HEK293 (cell line): ENCODE measurements around the gene PRKCE.

ENCODE experiments used
- CTCF ChIA-PET: fragments of 350-600 bp; formaldehyde crosslinking; extraction: SDS; loops from one replicate; lab custom pipeline; 2021; ENCODE audit warnings: antibody characterized with exemption; lab: Yijun Ruan, JAX
- POLR2A ChIA-PET: fragments of 300-600 bp; formaldehyde crosslinking; extraction: SDS; loops from one replicate; lab custom pipeline; 2020; ENCODE audit warnings: antibody characterized with exemption, inconsistent platforms; lab: Yijun Ruan, JAX
- H3K27ac ChIP-seq: fragments of 200-500 bp; sonication (Bioruptor generic); 2 replicates; pipeline ENCODE4 v1.5.1; 2014; ENCODE audit warnings: low read depth, low read length, control low read depth, inconsistent platforms; ENCODE audit errors: extremely low read depth
- H3K36me3 ChIP-seq, 2 experiments: fragments of 200-500 bp in 1 of 2; sonication (Bioruptor generic) in 1 of 2; 1 replicate in 1 of 2; 2 replicates in 1 of 2; pipeline ENCODE4 v1.5.1; 2014 to 2017; ENCODE audit warnings: inconsistent platforms in 2 of 2, low read length in 2 of 2; ENCODE audit not compliant: control insufficient read depth in 2 of 2, insufficient read depth in 1 of 2
- H3K4me1 ChIP-seq: fragments of 200-500 bp; sonication (Bioruptor generic); 2 replicates; pipeline ENCODE4 v1.5.1; 2014; ENCODE audit warnings: mild to moderate bottlenecking, low read length, inconsistent platforms; ENCODE audit not compliant: control insufficient read depth, insufficient read depth
- H3K4me3 ChIP-seq: 2 replicates; pipeline ENCODE4 v1.5.1; 2011; ENCODE audit warnings: low read depth, mild to moderate bottlenecking, control low read depth, low read length, moderate library complexity
- H3K9me3 ChIP-seq: fragments of 200-500 bp; sonication (Bioruptor generic); 2 replicates; pipeline ENCODE4 v1.5.1; 2014; ENCODE audit warnings: low read depth, low read length, inconsistent platforms; ENCODE audit not compliant: control insufficient read depth, insufficient read depth
- GLI4 ChIP-seq: fragments of 450-650 bp; formaldehyde crosslinking; IDR thresholded peaks from 2 replicates; pipeline ENCODE4 v1.5.1; 2016; ENCODE audit warnings: missing biosample characterization, missing genetic modification characterization
- KLF16 ChIP-seq: fragments of 450-650 bp; formaldehyde crosslinking; IDR thresholded peaks from 2 replicates; pipeline ENCODE4 v1.5.1; 2017; ENCODE audit warnings: missing biosample characterization, missing genetic modification characterization
- MYNN ChIP-seq: fragments of 450-650 bp; formaldehyde crosslinking; IDR thresholded peaks from 2 replicates; pipeline ENCODE4 v1.5.1; 2016; ENCODE audit warnings: missing biosample characterization, missing genetic modification characterization, borderline replicate concordance
- SP3 ChIP-seq: fragments of 450-650 bp; formaldehyde crosslinking; IDR thresholded peaks from 2 replicates; pipeline ENCODE4 v1.5.1; 2016; ENCODE audit warnings: missing biosample characterization, missing genetic modification characterization
- TCF7L2 ChIP-seq: IDR thresholded peaks from 2 replicates; pipeline ENCODE4 v1.6.1; 2011; ENCODE audit warnings: low read depth, mild to moderate bottlenecking, inconsistent platforms, low read length, moderate library complexity, borderline replicate concordance
- TRIM28 ChIP-seq: IDR thresholded peaks from 2 replicates; pipeline ENCODE4 v1.6.1; 2011; ENCODE audit warnings: low read length, control low read depth, borderline replicate concordance
- ZFP3 ChIP-seq: fragments of 450-650 bp; formaldehyde crosslinking; IDR thresholded peaks from 2 replicates; pipeline ENCODE4 v1.5.1; 2016; ENCODE audit warnings: low read depth, missing biosample characterization, missing genetic modification characterization
- ZNF169 ChIP-seq: fragments of 450-650 bp; formaldehyde crosslinking; IDR thresholded peaks from 2 replicates; pipeline ENCODE4 v1.5.1; 2016; ENCODE audit warnings: missing biosample characterization, missing genetic modification characterization
- ZNF175 ChIP-seq: fragments of 450-650 bp; formaldehyde crosslinking; IDR thresholded peaks from 2 replicates; pipeline ENCODE4 v1.5.1; 2016; ENCODE audit warnings: missing biosample characterization, missing genetic modification characterization
- ZNF274 ChIP-seq, 2 experiments: fragments of 200-500 bp in 1 of 2; fragments of 450-650 bp in 1 of 2; sonication (Bioruptor generic) in 1 of 2; formaldehyde crosslinking in 1 of 2; IDR thresholded peaks; 2 replicates each; pipeline versions ENCODE4 v1.5.1 to v1.6.1; 2014 to 2016; ENCODE audit warnings: borderline replicate concordance in 1 of 2, inconsistent platforms in 1 of 2, low read length in 1 of 2, missing biosample characterization in 1 of 2, missing genetic modification characterization in 1 of 2
- ZNF335 ChIP-seq: fragments of 450-650 bp; formaldehyde crosslinking; conservative IDR thresholded peaks from 2 replicates; pipeline ENCODE4 v1.5.1; 2016; ENCODE audit warnings: missing biosample characterization, missing genetic modification characterization
- ZNF404 ChIP-seq: fragments of 450-650 bp; formaldehyde crosslinking; IDR thresholded peaks from 2 replicates; pipeline ENCODE4 v1.5.1; 2017; ENCODE audit warnings: missing biosample characterization, missing genetic modification characterization
- ZNF423 ChIP-seq: fragments of 450-650 bp; formaldehyde crosslinking; IDR thresholded peaks from 2 replicates; pipeline ENCODE4 v1.5.1; 2016; ENCODE audit warnings: missing biosample characterization, missing genetic modification characterization
- ZNF518A ChIP-seq: fragments of 450-650 bp; formaldehyde crosslinking; conservative IDR thresholded peaks from 2 replicates; pipeline ENCODE4 v1.5.1; 2016; ENCODE audit warnings: low read depth, missing biosample characterization, missing genetic modification characterization
- ZNF530 ChIP-seq: fragments of 450-650 bp; formaldehyde crosslinking; IDR thresholded peaks from 2 replicates; pipeline ENCODE4 v1.5.1; 2016; ENCODE audit warnings: low read depth, missing biosample characterization, missing genetic modification characterization
- ZNF549 ChIP-seq: fragments of 450-650 bp; IDR thresholded peaks from 2 replicates; pipeline ENCODE4 v1.5.1; 2018; ENCODE audit warnings: missing biosample characterization, missing genetic modification characterization, mild to moderate bottlenecking, inconsistent platforms, moderate library complexity
- ZNF596 ChIP-seq: fragments of 450-650 bp; IDR thresholded peaks from 2 replicates; pipeline ENCODE4 v1.5.0; 2018; ENCODE audit warnings: missing biosample characterization, mild to moderate bottlenecking, missing genetic modification characterization, moderate library complexity
- ZNF664 ChIP-seq: fragments of 450-650 bp; formaldehyde crosslinking; IDR thresholded peaks from 2 replicates; pipeline ENCODE4 v1.5.1; 2016; ENCODE audit warnings: missing biosample characterization, missing genetic modification characterization
- ZSCAN23 ChIP-seq: fragments of 450-650 bp; formaldehyde crosslinking; IDR thresholded peaks from 2 replicates; pipeline ENCODE4 v1.5.1; 2016; ENCODE audit warnings: missing biosample characterization, missing genetic modification characterization
- ZXDB ChIP-seq: fragments of 450-650 bp; formaldehyde crosslinking; IDR thresholded peaks from 2 replicates; pipeline ENCODE4 v1.5.1; 2016; ENCODE audit warnings: missing biosample characterization, missing genetic modification characterization
- TF ChIP-seq, protein P1 (sequence below): fragments of 450-650 bp; formaldehyde crosslinking; IDR thresholded peaks from 2 replicates; pipeline ENCODE4 v1.5.1; 2016; ENCODE audit warnings: missing biosample characterization, missing genetic modification characterization
- TF ChIP-seq, protein P2 (sequence below): fragments of 450-650 bp; formaldehyde crosslinking; IDR thresholded peaks from 2 replicates; pipeline ENCODE4 v1.5.1; 2016; ENCODE audit warnings: missing biosample characterization, missing genetic modification characterization
- TF ChIP-seq, protein P3 (sequence below): fragments of 450-650 bp; formaldehyde crosslinking; IDR thresholded peaks from 2 replicates; pipeline ENCODE4 v1.5.1; 2017; ENCODE audit warnings: missing biosample characterization, missing genetic modification characterization

Gene PRKCE

GRCh38 chr2:46157966-46158310 is 506.5 kb downstream of the PRKCE start (continued):
- TF ChIP-seq, protein P1, sequence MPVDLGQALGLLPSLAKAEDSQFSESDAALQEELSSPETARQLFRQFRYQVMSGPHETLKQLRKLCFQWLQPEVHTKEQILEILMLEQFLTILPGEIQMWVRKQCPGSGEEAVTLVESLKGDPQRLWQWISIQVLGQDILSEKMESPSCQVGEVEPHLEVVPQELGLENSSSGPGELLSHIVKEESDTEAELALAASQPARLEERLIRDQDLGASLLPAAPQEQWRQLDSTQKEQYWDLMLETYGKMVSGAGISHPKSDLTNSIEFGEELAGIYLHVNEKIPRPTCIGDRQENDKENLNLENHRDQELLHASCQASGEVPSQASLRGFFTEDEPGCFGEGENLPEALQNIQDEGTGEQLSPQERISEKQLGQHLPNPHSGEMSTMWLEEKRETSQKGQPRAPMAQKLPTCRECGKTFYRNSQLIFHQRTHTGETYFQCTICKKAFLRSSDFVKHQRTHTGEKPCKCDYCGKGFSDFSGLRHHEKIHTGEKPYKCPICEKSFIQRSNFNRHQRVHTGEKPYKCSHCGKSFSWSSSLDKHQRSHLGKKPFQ, result no peak

- ChIA-PET CTCF (interaction anchor here (0.7 kb wide), 1 partner anchor 265 kb away, joined by 3 read pairs; no protein-coding TSS in a partner anchor), POLR2A (no interaction called here)
- no peaks in the 10 kb centered on the region for H3K4me1 ChIP-seq
- no peak overlapping the region for H3K4me3 ChIP-seq
- H3K36me3 ChIP-seq, result no peaks in the 10 kb centered on the region
- no peak overlapping the region for H3K27ac ChIP-seq
- H3K9me3 ChIP-seq, result no peaks in the 10 kb centered on the region
- TF ChIP-seq ZXDB (tag by site-specific recombination) (no peak), TCF7L2 (no peak)
- TF ChIP-seq, protein P2, sequence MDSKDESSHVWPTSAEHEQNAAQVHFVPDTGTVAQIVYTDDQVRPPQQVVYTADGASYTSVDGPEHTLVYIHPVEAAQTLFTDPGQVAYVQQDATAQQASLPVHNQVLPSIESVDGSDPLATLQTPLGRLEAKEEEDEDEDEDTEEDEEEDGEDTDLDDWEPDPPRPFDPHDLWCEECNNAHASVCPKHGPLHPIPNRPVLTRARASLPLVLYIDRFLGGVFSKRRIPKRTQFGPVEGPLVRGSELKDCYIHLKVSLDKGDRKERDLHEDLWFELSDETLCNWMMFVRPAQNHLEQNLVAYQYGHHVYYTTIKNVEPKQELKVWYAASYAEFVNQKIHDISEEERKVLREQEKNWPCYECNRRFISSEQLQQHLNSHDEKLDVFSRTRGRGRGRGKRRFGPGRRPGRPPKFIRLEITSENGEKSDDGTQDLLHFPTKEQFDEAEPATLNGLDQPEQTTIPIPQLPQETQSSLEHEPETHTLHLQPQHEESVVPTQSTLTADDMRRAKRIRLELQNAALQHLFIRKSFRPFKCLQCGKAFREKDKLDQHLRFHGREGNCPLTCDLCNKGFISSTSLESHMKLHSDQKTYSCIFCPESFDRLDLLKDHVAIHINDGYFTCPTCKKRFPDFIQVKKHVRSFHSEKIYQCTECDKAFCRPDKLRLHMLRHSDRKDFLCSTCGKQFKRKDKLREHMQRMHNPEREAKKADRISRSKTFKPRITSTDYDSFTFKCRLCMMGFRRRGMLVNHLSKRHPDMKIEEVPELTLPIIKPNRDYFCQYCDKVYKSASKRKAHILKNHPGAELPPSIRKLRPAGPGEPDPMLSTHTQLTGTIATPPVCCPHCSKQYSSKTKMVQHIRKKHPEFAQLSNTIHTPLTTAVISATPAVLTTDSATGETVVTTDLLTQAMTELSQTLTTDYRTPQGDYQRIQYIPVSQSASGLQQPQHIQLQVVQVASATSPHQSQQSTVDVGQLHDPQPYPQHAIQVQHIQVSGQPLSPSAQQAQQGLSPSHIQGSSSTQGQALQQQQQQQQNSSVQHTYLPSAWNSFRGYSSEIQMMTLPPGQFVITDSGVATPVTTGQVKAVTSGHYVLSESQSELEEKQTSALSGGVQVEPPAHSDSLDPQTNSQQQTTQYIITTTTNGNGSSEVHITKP (tag by site-specific recombination), result no peak
Measured at GRCh38 chr2:46158661-46159060, 507.2 kb downstream of the PRKCE start.

- ChIA-PET CTCF (no interaction called here), POLR2A (no interaction called here)
- no peaks in the 10 kb centered on the region for H3K9me3 ChIP-seq
- TF ChIP-seq GLI4 (tag by site-specific recombination) (no peak), ZNF335 (tag by site-specific recombination) (no peak), ZNF423 (tag by site-specific recombination) (no peak), ZNF175 (tag by site-specific recombination) (no peak), ZSCAN23 (tag by site-specific recombination) (no peak), KLF16 (no peak), ZNF664 (no peak), MYNN (tag by site-specific recombination) (no peak), ZNF530 (tag by site-specific recombination) (no peak), ZNF404 (tag by site-specific recombination) (no peak), ZNF596 (tag by site-specific recombination) (no peak), SP3 (no peak), TRIM28 (no peak), ZFP3 (tag by site-specific recombination) (no peak), ZNF274 (IDR thresholded peaks at IDR 0.05; ENCODE audit: low read length) (no peak), ZNF274 (tag by site-specific recombination; IDR thresholded peaks at IDR 0.05; ENCODE audit: borderline replicate concordance) (no peak), ZNF169 (tag by site-specific recombination) (no peak), ZNF549 (tag by site-specific recombination) (no peak), ZNF518A (tag by site-specific recombination) (no peak)
- TF ChIP-seq, protein P3, sequence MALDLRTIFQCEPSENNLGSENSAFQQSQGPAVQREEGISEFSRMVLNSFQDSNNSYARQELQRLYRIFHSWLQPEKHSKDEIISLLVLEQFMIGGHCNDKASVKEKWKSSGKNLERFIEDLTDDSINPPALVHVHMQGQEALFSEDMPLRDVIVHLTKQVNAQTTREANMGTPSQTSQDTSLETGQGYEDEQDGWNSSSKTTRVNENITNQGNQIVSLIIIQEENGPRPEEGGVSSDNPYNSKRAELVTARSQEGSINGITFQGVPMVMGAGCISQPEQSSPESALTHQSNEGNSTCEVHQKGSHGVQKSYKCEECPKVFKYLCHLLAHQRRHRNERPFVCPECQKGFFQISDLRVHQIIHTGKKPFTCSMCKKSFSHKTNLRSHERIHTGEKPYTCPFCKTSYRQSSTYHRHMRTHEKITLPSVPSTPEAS (tag by site-specific recombination), result no peak
- no peaks in the 10 kb centered on the region for H3K4me1 ChIP-seq
- H3K27ac ChIP-seq, result no peak overlapping the region
- no peaks in the 10 kb centered on the region for H3K36me3 ChIP-seq
- no peak overlapping the region for H3K4me3 ChIP-seq
Measured at GRCh38 chr2:46160326-46160725, 508.9 kb downstream of the PRKCE start.
